8988T (cell line): ENCODE results near the gene DNAH8.

ENCODE experiments used
- DNase-seq: peaks from one replicate; pipeline ENCODE4 v3.0.0; 2011

Gene DNAH8

GRCh38 chr6:39079197-39080125 is 364.4 kb downstream of the DNAH8 start:
- DNase-seq, result no peak
